Breast epithelium (tissue), 4 donors: Measurements from ENCODE around the gene TEPSIN. TPM values are rescaled to one million over a fixed set of nuclear protein-coding genes. Genes with fewer than 3 reads are reported as not detected.

Experiments
- DNase-seq, 2 donors: peaks; one replicate each; pipeline ENCODE4 v3.0.0-alpha.2; 2019; ENCODE audit warnings: low spot score in 2 of 2
- H3K27ac ChIP-seq, 2 donors: fragments of 200-600 bp; sonication (generic) in 1 of 2; one replicate each; pipeline ENCODE4 v1.5.1; 2016 to 2019; ENCODE audit warnings: mild to moderate bottlenecking in 1 of 2
- H3K27me3 ChIP-seq, 2 donors: fragments of 200-600 bp; sonication (generic) in 1 of 2; one replicate each; pipeline versions ENCODE4 v1.5.1 to v1.6.0; 2017 to 2019; ENCODE audit warnings: control low read depth in 1 of 2, mild to moderate bottlenecking in 1 of 2
- H3K36me3 ChIP-seq: fragments of 200-600 bp; one replicate; pipeline ENCODE4 v1.5.1; 2019
- H3K4me1 ChIP-seq, 2 donors: fragments of 200-600 bp; sonication (generic); one replicate each; pipeline ENCODE4 v1.5.1; 2016 to 2019; ENCODE audit warnings: control low read depth in 1 of 2
- H3K4me3 ChIP-seq, 3 donors: fragments of 200-600 bp; sonication (generic); 1 replicate in 2 of 3; 2 replicates in 1 of 3; pipeline ENCODE4 v1.5.1; 2016 to 2019; ENCODE audit warnings: mild to moderate bottlenecking in 3 of 3, moderate library complexity in 2 of 3
- H3K9me3 ChIP-seq, 2 donors: fragments of 200-600 bp; sonication (generic) in 1 of 2; one replicate each; pipeline ENCODE4 v1.5.1; 2016 to 2019; ENCODE audit warnings: control low read depth in 1 of 2
- POLR2A ChIP-seq: fragments of 450-650 bp; IDR thresholded peaks from one replicate; pipeline ENCODE4 v1.6.1; 2016; ENCODE audit warnings: antibody characterized with exemption, mild to moderate bottlenecking, moderate library complexity
- POLR2AphosphoS5 ChIP-seq, 3 donors: sonication (generic); formaldehyde crosslinking; IDR thresholded peaks; one replicate each; pipeline ENCODE4 v1.6.1; 2017; ENCODE audit warnings: antibody characterized with exemption in 3 of 3
- intact Hi-C: fragments of 100-400 bp; cut with DNase I; formaldehyde crosslinking; loops from one replicate; pipeline ENCODE4 v1.15.1; 2023; ENCODE audit warnings: low total_unique reads
- total RNA-seq, 3 donors: library from RNA; depleted of rRNA; stranded (reverse); fragments of >200 nt; gene quantifications; one replicate each; pipeline ENCODE4 v1.1.0, GENCODE V29; 2016
- TF ChIP-seq, protein P1 (sequence below), 3 donors: fragments of 450-650 bp; IDR thresholded peaks; one replicate each; pipeline ENCODE4 v1.5.1; 2016 to 2017; ENCODE audit warnings: antibody characterized with exemption in 3 of 3, mild to moderate bottlenecking in 3 of 3, moderate library complexity in 3 of 3

TEPSIN gene
- total RNA-seq, 3 donors from 2014 or later, result 33.9 to 54.3 (median 36.4) TPM

DNA sequence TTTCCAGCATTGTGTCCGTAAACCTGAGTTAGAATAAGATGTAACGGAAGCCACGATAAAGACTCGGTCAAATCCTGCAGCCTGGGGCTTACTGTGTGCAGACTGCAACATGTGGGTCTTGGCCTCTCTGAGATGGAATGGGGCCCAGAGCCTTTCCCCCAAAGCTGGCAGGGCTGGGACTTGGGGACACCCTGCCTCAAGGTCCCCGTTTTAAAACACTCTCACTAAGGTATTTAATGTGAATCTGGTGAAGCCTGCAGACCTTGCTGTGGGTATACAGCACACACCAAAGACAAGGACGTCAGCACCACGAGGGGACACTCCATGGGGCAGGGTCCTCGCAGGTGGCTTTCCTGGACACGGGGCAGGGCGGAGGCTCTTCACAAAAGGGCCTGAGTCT, 2.3 kb upstream of the TEPSIN start:
- H3K27ac ChIP-seq, result no peak overlapping the region
- peaks cover 0 to 15% of the 10 kb centered on the region in 2 donors for H3K4me1 ChIP-seq
- intact Hi-C loops, result no loop called here
- no peaks in the 10 kb centered on the region for H3K27me3 ChIP-seq
- no peaks in the 10 kb centered on the region for H3K9me3 ChIP-seq
- H3K4me3 ChIP-seq, result no peak overlapping the region
- no peak for DNase-seq
- TF ChIP-seq POLR2A, result no peak
- TF ChIP-seq, protein P1, sequence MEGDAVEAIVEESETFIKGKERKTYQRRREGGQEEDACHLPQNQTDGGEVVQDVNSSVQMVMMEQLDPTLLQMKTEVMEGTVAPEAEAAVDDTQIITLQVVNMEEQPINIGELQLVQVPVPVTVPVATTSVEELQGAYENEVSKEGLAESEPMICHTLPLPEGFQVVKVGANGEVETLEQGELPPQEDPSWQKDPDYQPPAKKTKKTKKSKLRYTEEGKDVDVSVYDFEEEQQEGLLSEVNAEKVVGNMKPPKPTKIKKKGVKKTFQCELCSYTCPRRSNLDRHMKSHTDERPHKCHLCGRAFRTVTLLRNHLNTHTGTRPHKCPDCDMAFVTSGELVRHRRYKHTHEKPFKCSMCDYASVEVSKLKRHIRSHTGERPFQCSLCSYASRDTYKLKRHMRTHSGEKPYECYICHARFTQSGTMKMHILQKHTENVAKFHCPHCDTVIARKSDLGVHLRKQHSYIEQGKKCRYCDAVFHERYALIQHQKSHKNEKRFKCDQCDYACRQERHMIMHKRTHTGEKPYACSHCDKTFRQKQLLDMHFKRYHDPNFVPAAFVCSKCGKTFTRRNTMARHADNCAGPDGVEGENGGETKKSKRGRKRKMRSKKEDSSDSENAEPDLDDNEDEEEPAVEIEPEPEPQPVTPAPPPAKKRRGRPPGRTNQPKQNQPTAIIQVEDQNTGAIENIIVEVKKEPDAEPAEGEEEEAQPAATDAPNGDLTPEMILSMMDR (IDR thresholded peaks at IDR 0.05), result no peak
- no peak for TF ChIP-seq POLR2AphosphoS5 (IDR thresholded peaks at IDR 0.05)
- H3K36me3 ChIP-seq, result no peaks in the 10 kb centered on the region

DNA sequence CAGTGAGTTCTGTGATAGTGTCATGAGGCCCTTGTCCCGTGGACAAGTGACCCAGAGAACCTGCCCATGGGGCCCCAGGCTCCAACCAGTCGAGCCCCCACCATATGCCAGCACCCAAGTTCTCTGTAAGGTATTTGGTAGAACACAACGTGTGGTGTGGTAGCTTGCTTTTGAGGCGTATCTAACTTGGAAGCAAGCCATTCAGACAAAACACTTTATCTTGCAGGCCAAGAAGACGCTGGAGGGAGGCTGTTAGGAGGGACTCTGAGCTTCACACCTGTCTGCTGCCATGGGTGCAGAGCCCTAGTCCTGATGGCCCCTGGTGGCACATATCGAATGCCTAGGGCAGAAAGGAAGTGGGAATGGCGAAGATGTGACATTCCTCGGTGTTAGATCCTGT, 1.9 kb upstream of the TEPSIN start:
- Histone ChIP-seq H3K9me3 (no peaks in the 10 kb centered on the region), H3K4me3 (no peak overlapping the region), H3K36me3 (no peaks in the 10 kb centered on the region), H3K4me1 (peaks cover 0 to 15% of the 10 kb centered on the region in 2 donors), H3K27ac (no peak overlapping the region), H3K27me3 (no peaks in the 10 kb centered on the region)
- intact Hi-C loops, result no loop called here
- TF ChIP-seq, protein P1 (IDR thresholded peaks at IDR 0.05), result no peak
- TF ChIP-seq POLR2A (no peak), POLR2AphosphoS5 (IDR thresholded peaks at IDR 0.05) (no peak)
- no peak for DNase-seq

DNA sequence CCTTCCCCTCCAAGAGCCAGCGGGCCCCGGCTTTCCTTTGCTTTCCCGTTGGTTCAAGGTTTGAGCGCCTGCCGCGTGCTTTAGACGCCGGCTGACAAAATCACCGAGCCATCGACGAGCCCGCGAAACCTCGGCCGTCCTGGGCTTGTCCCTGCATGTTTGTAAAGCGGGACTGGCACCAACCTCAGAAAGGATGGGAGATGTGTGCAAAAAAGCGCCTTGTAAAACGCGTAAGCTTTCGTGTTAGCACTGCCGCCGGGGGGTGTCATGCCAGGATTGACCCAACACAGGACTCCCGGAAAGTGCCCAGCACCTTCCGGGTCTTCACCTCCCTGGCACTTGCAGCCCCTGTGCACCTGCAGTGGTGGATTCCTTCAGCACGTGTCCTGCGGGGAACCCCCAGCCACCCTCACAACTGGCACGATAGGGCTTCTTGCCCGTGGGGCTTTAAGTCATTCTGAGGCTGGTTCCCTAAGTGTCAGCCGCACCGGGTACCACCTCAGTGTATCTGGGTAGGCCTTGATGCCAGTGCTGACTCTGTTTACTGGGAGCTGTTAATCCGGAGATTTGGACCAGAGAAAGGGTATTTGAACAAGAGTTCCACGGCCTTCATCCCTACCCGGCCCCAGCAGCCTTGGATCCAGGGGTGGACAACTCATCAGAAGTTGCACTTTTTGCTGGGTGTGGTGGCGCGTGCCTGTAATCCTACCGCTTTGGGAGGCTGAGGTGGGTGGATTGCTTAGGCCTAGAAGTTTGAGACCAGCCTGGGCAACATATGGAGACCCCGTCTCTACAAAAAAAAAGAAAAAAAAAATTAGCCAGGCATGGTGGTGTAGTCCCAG, 1.1 kb upstream of the TEPSIN start:
- intact Hi-C loops, result loop anchor here (5.0 kb wide), 1 partner anchor 98 kb away; no protein-coding TSS in a partner anchor

DNA sequence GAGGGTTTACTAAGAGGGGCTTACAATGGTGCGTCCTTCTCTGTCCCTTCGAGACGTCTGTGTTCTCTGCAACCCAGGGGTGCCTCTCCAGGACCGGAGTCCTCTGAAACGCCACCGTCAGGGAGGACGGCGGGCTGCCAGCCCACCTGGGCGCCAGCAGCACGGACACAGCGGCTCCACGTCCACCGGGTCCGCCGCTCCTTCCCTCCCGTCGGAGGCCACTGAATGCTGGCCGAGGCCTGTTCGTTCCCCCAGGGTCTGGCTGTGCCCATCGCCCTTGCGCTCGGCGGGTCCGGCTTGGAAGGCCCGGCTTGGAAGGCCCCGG, 403 bp downstream of the TEPSIN start:
- intact Hi-C loops, result loop anchor here (5.0 kb wide), 1 partner anchor 96 kb away; no protein-coding TSS in a partner anchor
- TF ChIP-seq POLR2AphosphoS5 (IDR thresholded peaks at IDR 0.05) (no peak), POLR2A (no peak)
- TF ChIP-seq, protein P1 (IDR thresholded peaks at IDR 0.05), result no peak
- no peaks in the 10 kb centered on the region for H3K36me3 ChIP-seq

More for the DNA sequence above, 1.1 kb upstream of the TEPSIN start:
- Histone ChIP-seq H3K4me1 (peaks cover 0 to 15% of the 10 kb centered on the region in 2 donors), H3K4me3 (peak overlapping the region; percentile 80 to 100 (median 97)), H3K36me3 (no peaks in the 10 kb centered on the region), H3K27me3 (no peaks in the 10 kb centered on the region), H3K27ac (peak overlapping the region; percentile 72 to 74), H3K9me3 (no peaks in the 10 kb centered on the region)
- DNase-seq, result no peak
- TF ChIP-seq, protein P1 (IDR thresholded peaks at IDR 0.05), result no peak
- TF ChIP-seq POLR2AphosphoS5 (IDR thresholded peaks at IDR 0.05) (no peak), POLR2A (no peak)

More for the DNA sequence above, 403 bp downstream of the TEPSIN start:
- peaks cover 0 to 15% of the 10 kb centered on the region in 2 donors for H3K4me1 ChIP-seq
- H3K27ac ChIP-seq, result peak overlapping the region; percentile 59 to 69
- H3K4me3 ChIP-seq, result peak overlapping the region; percentile 80 to 100 (median 97)
- no peaks in the 10 kb centered on the region for H3K9me3 ChIP-seq
- DNase-seq, result no peak
- no peaks in the 10 kb centered on the region for H3K27me3 ChIP-seq
